SK-N-DZ (cell line): ENCODE results near the gene CFAP299.
"Not testable (repeated sequence)": the region's sequence is repeated elsewhere in the genome, so short reads cannot be mapped to it uniquely, and the experiment has no call there.

Source experiments
- DNase-seq: peaks from one replicate; pipeline ENCODE4 v3.0.0-alpha.2; 2015; ENCODE audit warnings: low spot score

CFAP299 gene

GRCh38 chr4:80331693-80332092 lies 3.8 kb upstream of the CFAP299 start:
- DNase-seq = no peak

GRCh38 chr4:80333121-80333520 lies 2.4 kb upstream of the CFAP299 start:
- no peak for DNase-seq

GRCh38 chr4:80334568-80334967 lies 962 bp upstream of the CFAP299 start:
- no peak for DNase-seq

GRCh38 chr4:80335226-80335553 lies 340 bp upstream of the CFAP299 start:
- no peak for DNase-seq

GRCh38 chr4:80336582-80336981 lies 1.1 kb downstream of the CFAP299 start:
- DNase-seq = peak; percentile 25

- DNase-seq = no peak
Measured at GRCh38 chr4:80340036-80340435, 4.5 kb downstream of the CFAP299 start.

- not testable (repeated sequence) for DNase-seq
Measured at GRCh38 chr4:80342684-80343083, 7.2 kb downstream of the CFAP299 start.

GRCh38 chr4:80343887-80344286 lies 8.4 kb downstream of the CFAP299 start:
- no peak for DNase-seq

GRCh38 chr4:80360084-80360483 lies 24.6 kb downstream of the CFAP299 start:
- no peak for DNase-seq

GRCh38 chr4:80360900-80361299 lies 25.4 kb downstream of the CFAP299 start:
- DNase-seq = no peak

- no peak for DNase-seq
Measured at GRCh38 chr4:80361329-80361900, 25.9 kb downstream of the CFAP299 start.

- DNase-seq = peak; percentile 34
Measured at GRCh38 chr4:80362578-80363181, 27.1 kb downstream of the CFAP299 start.

- DNase-seq = peak; percentile 20
Measured at GRCh38 chr4:80365928-80366327, 30.4 kb downstream of the CFAP299 start.

- DNase-seq = no peak
Measured at GRCh38 chr4:80367737-80368136, 32.2 kb downstream of the CFAP299 start.

GRCh38 chr4:80370635-80371034 lies 35.1 kb downstream of the CFAP299 start:
- no peak for DNase-seq

GRCh38 chr4:80371046-80371445 lies 35.5 kb downstream of the CFAP299 start:
- no peak for DNase-seq

GRCh38 chr4:80374180-80374579 lies 38.6 kb downstream of the CFAP299 start:
- DNase-seq = no peak

- no peak for DNase-seq
Measured at GRCh38 chr4:80382090-80382832, 46.7 kb downstream of the CFAP299 start.

- DNase-seq = no peak
Measured at GRCh38 chr4:80385397-80386280, 50.1 kb downstream of the CFAP299 start.

GRCh38 chr4:80386281-80386886 lies 50.9 kb downstream of the CFAP299 start:
- DNase-seq = no peak

GRCh38 chr4:80387390-80388283 lies 52.1 kb downstream of the CFAP299 start:
- no peak for DNase-seq
